Lower leg skin (tissue), 4 donors: ENCODE measurements around the gene CD1E. TPM values are rescaled to one million over a fixed set of nuclear protein-coding genes. Genes with fewer than 3 reads are reported as not detected.

Source experiments
- DNase-seq, 2 donors: peaks; one replicate each; pipeline ENCODE4 v3.0.0-alpha.2; 2019; ENCODE audit warnings: low spot score in 2 of 2
- H3K4me3 ChIP-seq: fragments of 200-600 bp; sonication (generic); 2 replicates; pipeline ENCODE4 v1.5.1; 2017; ENCODE audit warnings: mild to moderate bottlenecking, low read depth; ENCODE audit not compliant: poor library complexity, severe bottlenecking
- CTCF ChIP-seq, 3 donors: fragments of 450-650 bp; IDR thresholded peaks; one replicate each; pipeline ENCODE4 v1.5.1; 2016; ENCODE audit warnings: antibody characterized with exemption in 3 of 3, mild to moderate bottlenecking in 3 of 3, moderate library complexity in 2 of 3
- POLR2A ChIP-seq, 2 donors: fragments of 450-650 bp; IDR thresholded peaks; one replicate each; pipeline ENCODE4 v1.6.1; 2016 to 2017; ENCODE audit warnings: antibody characterized with exemption in 2 of 2, mild to moderate bottlenecking in 1 of 2, moderate library complexity in 1 of 2
- WGBS, 2 donors: methylation state at CpG; one replicate each; pipeline ENCODE4 v1.1.5; 2018; 5-methylcytosine and 5-hydroxymethylcytosine counted together
- intact Hi-C: fragments of 100-400 bp; cut with DNase I; formaldehyde crosslinking; loops from one replicate; pipeline ENCODE4 v1.15.0; 2023; ENCODE audit warnings: low total_unique reads
- total RNA-seq, 4 donors: library from RNA; depleted of rRNA; stranded (reverse); fragments of >200 nt; gene quantifications; one replicate each; pipeline ENCODE4 v1.1.0, GENCODE V29; 2016

CD1E gene
- total RNA-seq, 4 donors from 2014 or later, result 5.3 to 6.7 (median 6.2) TPM

DNA sequence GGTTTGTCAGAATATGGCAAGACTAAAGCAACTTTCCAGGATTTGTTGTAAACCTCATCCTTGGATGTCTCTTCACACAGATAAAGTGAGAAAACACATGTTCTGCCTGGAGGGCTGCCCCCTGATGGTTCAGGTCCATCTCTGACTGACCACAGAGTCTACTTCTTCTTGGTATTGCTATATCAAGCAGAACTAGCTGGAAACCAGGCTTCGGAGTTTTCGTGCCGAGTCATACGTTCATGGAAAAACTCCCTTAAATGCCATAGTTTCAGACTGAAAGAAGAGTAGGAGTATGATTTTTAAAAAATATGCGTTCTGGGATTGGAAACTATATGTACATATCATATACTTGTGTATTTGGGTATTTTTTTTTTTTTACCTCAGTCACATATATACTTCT is 39.8 kb downstream of the CD1E start:
- intact Hi-C loops, result no loop called here
- DNase-seq, result peak in 1 of 2 donors; percentile 60
- 89 to 94% methylated on average over 5 of the region's 5 CpGs for WGBS, 2 donors
- no peak for TF ChIP-seq POLR2A (IDR thresholded peaks at IDR 0.05)
- no peak for TF ChIP-seq CTCF (IDR thresholded peaks at IDR 0.05)
- H3K4me3 ChIP-seq, result no peak overlapping the region

- no peak overlapping the region for H3K4me3 ChIP-seq
- no peak for DNase-seq
- TF ChIP-seq POLR2A (IDR thresholded peaks at IDR 0.05) (no peak), CTCF (IDR thresholded peaks at IDR 0.05) (no peak)
- 80 to 90% methylated on average over 3 of the region's 3 CpGs for WGBS, 2 donors
- intact Hi-C loops, result no loop called here
Observed at GRCh38 chr1:158396646-158397045, 43.0 kb downstream of the CD1E start.

- intact Hi-C loops, result no loop called here
- peak in 1 of 2 donors; percentile 63 for DNase-seq
- 81 to 83% methylated on average over 5 of the region's 5 CpGs for WGBS, 2 donors
- no peak within 1 kb of the TSS for H3K4me3 ChIP-seq
- no peak for TF ChIP-seq CTCF (IDR thresholded peaks at IDR 0.05)
Observed at GRCh38 chr1:158398818-158399514, 45.3 kb downstream of the CD1E start, which contains the start of gene OR10T2. TSS of gene OR10T2 (minus strand) at chr1:158399466. CDS start at chr1:158399466, 0 bp downstream.

- 83 to 88% methylated on average over 3 of the region's 3 CpGs for WGBS, 2 donors
- no peak overlapping the region for H3K4me3 ChIP-seq
- intact Hi-C loops, result no loop called here
- no peak for DNase-seq
- TF ChIP-seq POLR2A (IDR thresholded peaks at IDR 0.05), result no peak
- no peak for TF ChIP-seq CTCF (IDR thresholded peaks at IDR 0.05)
Observed at GRCh38 chr1:158400871-158401270, 47.2 kb downstream of the CD1E start.

DNA sequence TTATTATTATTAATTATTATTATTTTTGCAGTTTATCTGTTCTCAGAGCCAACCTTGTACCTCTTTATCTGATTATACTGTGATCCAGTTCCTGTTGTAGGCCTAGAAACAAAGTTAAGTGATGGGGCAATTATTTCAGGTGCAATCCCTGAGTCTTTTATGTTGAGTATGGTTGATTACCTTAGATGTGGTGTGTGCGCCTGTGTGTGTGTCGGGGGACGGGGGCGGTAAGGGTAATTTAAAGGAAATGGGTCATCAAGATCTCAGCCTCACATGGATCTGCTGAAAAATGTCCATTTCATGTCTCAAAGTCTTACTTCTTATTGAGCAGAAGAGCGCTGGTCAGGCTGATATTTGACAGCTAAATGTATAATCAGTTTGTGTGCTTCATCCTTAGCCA is 53.4 kb downstream of the CD1E start:
- TF ChIP-seq POLR2A (IDR thresholded peaks at IDR 0.05) (no peak), CTCF (IDR thresholded peaks at IDR 0.05) (no peak)
- no peak for DNase-seq
- intact Hi-C loops, result no loop called here
- H3K4me3 ChIP-seq, result no peak overlapping the region
- WGBS, 2 donors, result 91 to 92% methylated on average over 5 of the region's 5 CpGs

Other genes with a start within 250 kb of the CD1E start
- gene CD1D, start 173.0 kb upstream of the CD1E start, total RNA-seq, result under 1 TPM in 3 of 4 donors, not detected in 1; 0.12 to 0.46 (median 0.36) TPM
- gene CD1A, start 99.5 kb upstream of the CD1E start, total RNA-seq, result 10 to 100 TPM; 16.7 to 19.7 (median 18.0) TPM
- 1 to 10 TPM; 2.7 to 7.0 (median 5.1) TPM for gene CD1C, start 64.0 kb upstream of the CD1E start, total RNA-seq
- gene CD1B, start 22.4 kb upstream of the CD1E start, total RNA-seq, result 1 to 10 TPM in 1 of 4 donors, under 1 TPM in 1, not detected in 2; 0.38 to 1.2 TPM
- gene OR10T2, start 45.6 kb downstream of the CD1E start, total RNA-seq, result not detected
- not detected for gene OR10K2, start 72.3 kb downstream of the CD1E start, total RNA-seq
- gene OR10K1, start 107.9 kb downstream of the CD1E start, total RNA-seq, result not detected
- not detected for gene OR10R2, start 118.3 kb downstream of the CD1E start, total RNA-seq
- not detected for gene OR6Y1, start 200.5 kb downstream of the CD1E start, total RNA-seq
- gene OR6P1, start 216.7 kb downstream of the CD1E start, total RNA-seq, result not detected
- not detected for gene OR10X1, start 226.0 kb downstream of the CD1E start, total RNA-seq